H1 (cell line): ENCODE measurements around the gene MRPL11. TPM values are rescaled to one million over a fixed set of nuclear protein-coding genes. Genes with fewer than 3 reads are reported as not detected.
A peak's percentile ranks its signal among the peaks of the same experiment; 100 is the strongest.

Experiments used
- CBX5 ChIP-seq: fragments of 300-800, 300-1000 bp; sonication (generic); IDR thresholded peaks from 2 replicates; pipeline ENCODE4 v1.7.1; 2016; ENCODE audit warnings: antibody characterized with exemption, low read length, low read depth
- CHD2 ChIP-seq: IDR thresholded peaks from 2 replicates; pipeline ENCODE4 v1.6.1; 2012; ENCODE audit warnings: low read length, improper control_type of control experiment
- PHF8 ChIP-seq: fragments of 200-600 bp; sonication (generic); conservative IDR thresholded peaks from 2 replicates; pipeline ENCODE4 v1.7.1; 2012; ENCODE audit warnings: low read depth, mild to moderate bottlenecking, inconsistent platforms, low read length, moderate library complexity
- RNF2 ChIP-seq: fragments of 200-900, 300-1000 bp; sonication (generic); IDR thresholded peaks from 2 replicates; pipeline ENCODE4 v1.7.1; 2016; ENCODE audit warnings: borderline replicate concordance, low read depth, mild to moderate bottlenecking, antibody characterized with exemption, low read length; ENCODE audit not compliant: poor library complexity, severe bottlenecking; ENCODE audit errors: missing control alignments
- SIN3A ChIP-seq, 2 experiments: IDR thresholded peaks in 1 of 2; conservative IDR thresholded peaks in 1 of 2; 2 replicates each; pipeline ENCODE4 v1.6.1; 2011 to 2012; ENCODE audit warnings: low read length in 2 of 2, improper control_type of control experiment in 1 of 2, low read depth in 1 of 2, mild to moderate bottlenecking in 1 of 2
- polyA plus RNA-seq, 7 experiments: library from polyadenylated mRNA; depleted of rRNA in 3 of 7; stranded (reverse) in 5 of 7; unstranded in 2 of 7; fragments of >200 nt in 5 of 7; fragments of 200-250 nt in 2 of 7; gene quantifications; 1 replicate in 5 of 7; 2 replicates in 1 of 7; 4 replicates in 1 of 7; pipeline versions ENCODE4 v1.2.1 to v1.2.3, GENCODE V29; 2011 to 2013; ENCODE audit warnings: missing spikeins in 2 of 7, mixed read lengths in 2 of 7
- total RNA-seq: library from RNA; stranded (reverse); fragmentation: NEBNext Ultra II Directional; extraction: Animal tissue kit (Norgen Biotek cat#: 25700); gene quantifications from 2 replicates; pipeline ENCODE4 v1.2.1, GENCODE V29; 2021
- TF ChIP-seq, protein P1 (sequence below): fragments of 300-600 bp; sonication (generic); IDR thresholded peaks from 2 replicates; pipeline ENCODE4 v1.7.1; 2012; ENCODE audit warnings: low read length, moderate library complexity, mild to moderate bottlenecking, inconsistent platforms; ENCODE audit not compliant: insufficient replicate concordance
- TF ChIP-seq, protein P2 (sequence below): IDR thresholded peaks from 2 replicates; pipeline ENCODE4 v1.6.1; 2012; ENCODE audit warnings: inconsistent platforms

Gene MRPL11
- total and polyA plus RNA-seq, 2 of the 8 experiments (the other 6 are each of a cell fraction or from before 2014, with no cell fraction given): 105 to 141 TPM

DNA sequence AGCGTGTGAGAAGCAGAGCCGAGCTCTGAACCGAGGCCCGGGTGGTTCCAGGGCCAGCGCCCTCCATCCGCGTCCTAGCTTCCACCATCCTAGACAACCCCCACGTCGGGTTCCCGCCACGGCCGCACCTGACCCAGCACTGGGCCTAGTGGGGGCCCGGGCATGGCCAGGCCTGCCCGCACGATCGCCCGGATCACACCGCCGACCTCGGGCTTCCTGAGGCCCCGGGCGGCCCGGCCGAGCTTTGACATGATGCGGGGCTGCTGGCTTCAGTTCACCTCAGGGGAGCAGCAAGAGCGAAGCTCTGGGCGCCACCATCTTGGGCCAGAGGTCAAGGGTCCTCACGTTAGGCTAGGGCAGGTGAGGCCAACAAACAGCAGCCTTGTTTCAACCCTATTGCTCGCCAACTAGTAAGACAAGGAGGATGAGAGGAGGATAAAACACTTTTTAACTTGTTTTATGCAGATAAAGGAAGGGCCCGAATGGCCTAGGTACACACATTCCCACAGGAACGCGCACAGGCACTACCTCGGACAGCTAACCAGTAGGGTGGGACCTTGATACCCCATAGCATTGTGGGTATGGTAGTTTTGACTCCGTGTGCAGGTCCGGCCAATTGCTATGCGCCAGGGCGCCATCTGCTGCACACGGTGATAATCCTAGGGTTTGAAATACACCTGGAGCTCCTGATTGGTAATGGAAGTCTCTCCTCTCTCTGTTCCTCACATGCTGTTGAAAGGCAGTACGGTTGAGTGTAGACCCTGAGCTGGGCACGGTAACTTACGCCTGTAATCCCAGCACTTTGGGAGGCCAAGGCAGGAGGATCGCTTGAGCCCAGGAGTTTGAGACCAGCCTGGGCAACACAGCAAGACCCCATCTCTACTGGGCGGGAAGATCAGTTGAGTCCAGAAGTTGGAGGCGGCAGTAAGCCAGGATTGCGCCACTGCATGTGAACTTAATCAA is at the start of gene MRPL11 (continued):
- TF ChIP-seq, protein P1, sequence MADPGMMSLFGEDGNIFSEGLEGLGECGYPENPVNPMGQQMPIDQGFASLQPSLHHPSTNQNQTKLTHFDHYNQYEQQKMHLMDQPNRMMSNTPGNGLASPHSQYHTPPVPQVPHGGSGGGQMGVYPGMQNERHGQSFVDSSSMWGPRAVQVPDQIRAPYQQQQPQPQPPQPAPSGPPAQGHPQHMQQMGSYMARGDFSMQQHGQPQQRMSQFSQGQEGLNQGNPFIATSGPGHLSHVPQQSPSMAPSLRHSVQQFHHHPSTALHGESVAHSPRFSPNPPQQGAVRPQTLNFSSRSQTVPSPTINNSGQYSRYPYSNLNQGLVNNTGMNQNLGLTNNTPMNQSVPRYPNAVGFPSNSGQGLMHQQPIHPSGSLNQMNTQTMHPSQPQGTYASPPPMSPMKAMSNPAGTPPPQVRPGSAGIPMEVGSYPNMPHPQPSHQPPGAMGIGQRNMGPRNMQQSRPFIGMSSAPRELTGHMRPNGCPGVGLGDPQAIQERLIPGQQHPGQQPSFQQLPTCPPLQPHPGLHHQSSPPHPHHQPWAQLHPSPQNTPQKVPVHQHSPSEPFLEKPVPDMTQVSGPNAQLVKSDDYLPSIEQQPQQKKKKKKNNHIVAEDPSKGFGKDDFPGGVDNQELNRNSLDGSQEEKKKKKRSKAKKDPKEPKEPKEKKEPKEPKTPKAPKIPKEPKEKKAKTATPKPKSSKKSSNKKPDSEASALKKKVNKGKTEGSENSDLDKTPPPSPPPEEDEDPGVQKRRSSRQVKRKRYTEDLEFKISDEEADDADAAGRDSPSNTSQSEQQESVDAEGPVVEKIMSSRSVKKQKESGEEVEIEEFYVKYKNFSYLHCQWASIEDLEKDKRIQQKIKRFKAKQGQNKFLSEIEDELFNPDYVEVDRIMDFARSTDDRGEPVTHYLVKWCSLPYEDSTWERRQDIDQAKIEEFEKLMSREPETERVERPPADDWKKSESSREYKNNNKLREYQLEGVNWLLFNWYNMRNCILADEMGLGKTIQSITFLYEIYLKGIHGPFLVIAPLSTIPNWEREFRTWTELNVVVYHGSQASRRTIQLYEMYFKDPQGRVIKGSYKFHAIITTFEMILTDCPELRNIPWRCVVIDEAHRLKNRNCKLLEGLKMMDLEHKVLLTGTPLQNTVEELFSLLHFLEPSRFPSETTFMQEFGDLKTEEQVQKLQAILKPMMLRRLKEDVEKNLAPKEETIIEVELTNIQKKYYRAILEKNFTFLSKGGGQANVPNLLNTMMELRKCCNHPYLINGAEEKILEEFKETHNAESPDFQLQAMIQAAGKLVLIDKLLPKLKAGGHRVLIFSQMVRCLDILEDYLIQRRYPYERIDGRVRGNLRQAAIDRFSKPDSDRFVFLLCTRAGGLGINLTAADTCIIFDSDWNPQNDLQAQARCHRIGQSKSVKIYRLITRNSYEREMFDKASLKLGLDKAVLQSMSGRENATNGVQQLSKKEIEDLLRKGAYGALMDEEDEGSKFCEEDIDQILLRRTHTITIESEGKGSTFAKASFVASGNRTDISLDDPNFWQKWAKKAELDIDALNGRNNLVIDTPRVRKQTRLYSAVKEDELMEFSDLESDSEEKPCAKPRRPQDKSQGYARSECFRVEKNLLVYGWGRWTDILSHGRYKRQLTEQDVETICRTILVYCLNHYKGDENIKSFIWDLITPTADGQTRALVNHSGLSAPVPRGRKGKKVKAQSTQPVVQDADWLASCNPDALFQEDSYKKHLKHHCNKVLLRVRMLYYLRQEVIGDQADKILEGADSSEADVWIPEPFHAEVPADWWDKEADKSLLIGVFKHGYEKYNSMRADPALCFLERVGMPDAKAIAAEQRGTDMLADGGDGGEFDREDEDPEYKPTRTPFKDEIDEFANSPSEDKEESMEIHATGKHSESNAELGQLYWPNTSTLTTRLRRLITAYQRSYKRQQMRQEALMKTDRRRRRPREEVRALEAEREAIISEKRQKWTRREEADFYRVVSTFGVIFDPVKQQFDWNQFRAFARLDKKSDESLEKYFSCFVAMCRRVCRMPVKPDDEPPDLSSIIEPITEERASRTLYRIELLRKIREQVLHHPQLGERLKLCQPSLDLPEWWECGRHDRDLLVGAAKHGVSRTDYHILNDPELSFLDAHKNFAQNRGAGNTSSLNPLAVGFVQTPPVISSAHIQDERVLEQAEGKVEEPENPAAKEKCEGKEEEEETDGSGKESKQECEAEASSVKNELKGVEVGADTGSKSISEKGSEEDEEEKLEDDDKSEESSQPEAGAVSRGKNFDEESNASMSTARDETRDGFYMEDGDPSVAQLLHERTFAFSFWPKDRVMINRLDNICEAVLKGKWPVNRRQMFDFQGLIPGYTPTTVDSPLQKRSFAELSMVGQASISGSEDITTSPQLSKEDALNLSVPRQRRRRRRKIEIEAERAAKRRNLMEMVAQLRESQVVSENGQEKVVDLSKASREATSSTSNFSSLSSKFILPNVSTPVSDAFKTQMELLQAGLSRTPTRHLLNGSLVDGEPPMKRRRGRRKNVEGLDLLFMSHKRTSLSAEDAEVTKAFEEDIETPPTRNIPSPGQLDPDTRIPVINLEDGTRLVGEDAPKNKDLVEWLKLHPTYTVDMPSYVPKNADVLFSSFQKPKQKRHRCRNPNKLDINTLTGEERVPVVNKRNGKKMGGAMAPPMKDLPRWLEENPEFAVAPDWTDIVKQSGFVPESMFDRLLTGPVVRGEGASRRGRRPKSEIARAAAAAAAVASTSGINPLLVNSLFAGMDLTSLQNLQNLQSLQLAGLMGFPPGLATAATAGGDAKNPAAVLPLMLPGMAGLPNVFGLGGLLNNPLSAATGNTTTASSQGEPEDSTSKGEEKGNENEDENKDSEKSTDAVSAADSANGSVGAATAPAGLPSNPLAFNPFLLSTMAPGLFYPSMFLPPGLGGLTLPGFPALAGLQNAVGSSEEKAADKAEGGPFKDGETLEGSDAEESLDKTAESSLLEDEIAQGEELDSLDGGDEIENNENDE: no peak
- peak; percentile 17; the same call in 1 of the 2 replicates for TF ChIP-seq CHD2
- no peak for TF ChIP-seq CBX5
- TF ChIP-seq, protein P2, sequence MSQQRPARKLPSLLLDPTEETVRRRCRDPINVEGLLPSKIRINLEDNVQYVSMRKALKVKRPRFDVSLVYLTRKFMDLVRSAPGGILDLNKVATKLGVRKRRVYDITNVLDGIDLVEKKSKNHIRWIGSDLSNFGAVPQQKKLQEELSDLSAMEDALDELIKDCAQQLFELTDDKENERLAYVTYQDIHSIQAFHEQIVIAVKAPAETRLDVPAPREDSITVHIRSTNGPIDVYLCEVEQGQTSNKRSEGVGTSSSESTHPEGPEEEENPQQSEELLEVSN: peak; percentile 61
- TF ChIP-seq SIN3A (conservative IDR thresholded peaks at IDR 0.05 in 1 of 2, IDR thresholded peaks at IDR 0.05 in 1 of 2; ENCODE audit: low read depth in 1 of 2, low read length in 2 of 2): peak in 1 of 2 experiments; percentile 83; a peak in 1 of 4 replicates
- TF ChIP-seq RNF2: no peak
- peak; percentile 84 for TF ChIP-seq PHF8
